NT2/D1 (cell line): Measurements from ENCODE around the gene USP40.

Experiments
- SUZ12 ChIP-seq: IDR thresholded peaks from 2 replicates; pipeline ENCODE4 v1.6.1; 2011; ENCODE audit not compliant: insufficient read length, insufficient read depth; ENCODE audit errors: extremely low read depth
- YY1 ChIP-seq: IDR thresholded peaks from 2 replicates; pipeline ENCODE4 v1.6.1; 2011; ENCODE audit not compliant: insufficient read length, insufficient read depth
- ZNF274 ChIP-seq: IDR thresholded peaks from 2 replicates; pipeline ENCODE4 v1.6.1; 2011; ENCODE audit warnings: mild to moderate bottlenecking, low read depth, low read length

- TF ChIP-seq YY1: no peak
- no peak for TF ChIP-seq ZNF274
- no peak for TF ChIP-seq SUZ12
These were observed 9.5 kb downstream of the USP40 start for GRCh38 chr2:233556881-233557736.
